Heart left ventricle (tissue), 16 donors: ENCODE measurements around the gene HIPK1. TPM values are rescaled to one million over a fixed set of nuclear protein-coding genes. Genes with fewer than 3 reads are reported as not detected.
"Not testable (repeated sequence)": the region's sequence is repeated elsewhere in the genome, so short reads cannot be mapped to it uniquely, and the experiment has no call there.

Experiments
- ATAC-seq, 4 donors: fragments of 200-7000 bp; cut with Tn5 transposase; one replicate each; pipeline ENCODE4 v1.9.1; 2020 to 2022; ENCODE audit warnings: moderate library complexity in 4 of 4, mild to moderate bottlenecking in 3 of 4, moderate number of reproducible peaks in 1 of 4
- DNase-seq, 5 donors: peaks; one replicate each; pipeline ENCODE4 v3.0.0-alpha.2; 2020
- H3K27ac ChIP-seq, 12 donors: fragments of 200-600 bp; sonication (generic) in 4 of 12; one replicate each; pipeline versions ENCODE4 v1.5.0 to v1.8.0; 2016 to 2022; ENCODE audit warnings: mild to moderate bottlenecking in 2 of 12
- H3K27me3 ChIP-seq, 9 donors: fragments of 200-600 bp; sonication (generic) in 2 of 9; one replicate each; pipeline versions ENCODE4 v1.5.1 to v1.8.0; 2016 to 2022; ENCODE audit warnings: mild to moderate bottlenecking in 3 of 9
- H3K36me3 ChIP-seq, 9 donors: fragments of 200-600 bp; sonication (generic) in 2 of 9; one replicate each; pipeline versions ENCODE4 v1.5.0 to v1.8.0; 2018 to 2022; ENCODE audit warnings: mild to moderate bottlenecking in 2 of 9
- H3K4me1 ChIP-seq, 12 donors: fragments of 200-600 bp; sonication (generic) in 4 of 12; one replicate each; pipeline versions ENCODE4 v1.5.0 to v1.8.0; 2016 to 2022; ENCODE audit warnings: mild to moderate bottlenecking in 3 of 12
- H3K4me3 ChIP-seq, 12 donors: fragments of 200-600 bp; sonication (generic) in 4 of 12; one replicate each; pipeline versions ENCODE4 v1.5.0 to v1.8.0; 2017 to 2022; ENCODE audit warnings: mild to moderate bottlenecking in 9 of 12, moderate library complexity in 4 of 12
- H3K9me3 ChIP-seq, 12 donors: fragments of 200-600 bp; sonication (generic) in 4 of 12; one replicate each; pipeline versions ENCODE4 v1.5.0 to v1.8.0; 2016 to 2022; ENCODE audit warnings: mild to moderate bottlenecking in 1 of 12
- CTCF ChIP-seq, 12 donors: fragments of 200-600 bp; sonication (generic) in 4 of 12; IDR thresholded peaks; one replicate each; pipeline versions ENCODE4 v1.5.0 to v1.8.0; 2018 to 2022; ENCODE audit warnings: antibody characterized with exemption in 12 of 12, mild to moderate bottlenecking in 5 of 12
- POLR2A ChIP-seq, 2 donors: fragments of 450-650 bp; IDR thresholded peaks; one replicate each; pipeline ENCODE4 v1.6.1; 2017; ENCODE audit warnings: antibody characterized with exemption in 2 of 2, mild to moderate bottlenecking in 2 of 2, moderate library complexity in 2 of 2
- WGBS, 4 donors: extraction: QIAGEN DNeasy Blood & Tissue Kit in 2 of 4; methylation state at CpG; one replicate each; pipeline versions ENCODE4 v1.1.5 to v1.1.7; 2013 to 2018; 5-methylcytosine and 5-hydroxymethylcytosine counted together
- intact Hi-C, 10 donors: fragments of 100-400 bp; cut with DNase I; formaldehyde crosslinking; loops; one replicate each; pipeline versions ENCODE4 v1.11.1 to v1.14.2; 2022
- polyA plus RNA-seq, 2 donors: library from polyadenylated mRNA; stranded (reverse); fragments of 200-250 nt; gene quantifications; one replicate each; pipeline ENCODE4 v1.2.3, GENCODE V29; 2013
- total RNA-seq, 9 donors: library from RNA; depleted of rRNA in 2 of 9; stranded (reverse); fragments of >200 nt in 2 of 9; fragmentation: NEBNext Ultra II Directional in 3 of 9; extraction: Animal tissue kit (Norgen Biotek cat#: 25700) in 3 of 9; gene quantifications; one replicate each; pipeline versions ENCODE4 v1.1.0 to v1.2.4, GENCODE V29; 2016 to 2023
- donor health status: ischemic (EF 13 %, LVEDD 7.1; RV severe dilation, severe dysfunction).
- donor health status: healthy with polysubstance abuse.
- donor health status: DM: no; HTN: yes; CAD: no.
- donor health status: DM: no; HTN: no; CAD: no.
- donor health status: ischemic (EF 25% LVEDD 6.9; RV normal size, moderate dysfunction).
- donor health status: ischemic (EF 25% LVEDD 5.7; RV mildly dilated, moderate dysfunction).
- donor health status: healthy.
- donor health status: DM: yes; HTN: yes; CAD: no.
- donor health status: ischemic (EF 35%, LVEDD 5.7; RV mildly dilated, moderate dysfunction).
- donor health status: nonischemic (EF 11% LVEDD 7.7; RV severe dilation, severe dysfunction).
- donor health status: DM: yes; HTN: yes; CAD: no.
- donor health status: PGD.
- donor health status: ischemic (EF 29% LVEDD 5.4; RV normal size, mild dysfunction).
- donor health status: nonischemic (EF 23%, LVEDD 6.1; RV moderate dilation, normal function).

HIPK1 gene
- total and polyA plus RNA-seq, 11 donors, result 7.0 to 102 (median 52.4) TPM

DNA sequence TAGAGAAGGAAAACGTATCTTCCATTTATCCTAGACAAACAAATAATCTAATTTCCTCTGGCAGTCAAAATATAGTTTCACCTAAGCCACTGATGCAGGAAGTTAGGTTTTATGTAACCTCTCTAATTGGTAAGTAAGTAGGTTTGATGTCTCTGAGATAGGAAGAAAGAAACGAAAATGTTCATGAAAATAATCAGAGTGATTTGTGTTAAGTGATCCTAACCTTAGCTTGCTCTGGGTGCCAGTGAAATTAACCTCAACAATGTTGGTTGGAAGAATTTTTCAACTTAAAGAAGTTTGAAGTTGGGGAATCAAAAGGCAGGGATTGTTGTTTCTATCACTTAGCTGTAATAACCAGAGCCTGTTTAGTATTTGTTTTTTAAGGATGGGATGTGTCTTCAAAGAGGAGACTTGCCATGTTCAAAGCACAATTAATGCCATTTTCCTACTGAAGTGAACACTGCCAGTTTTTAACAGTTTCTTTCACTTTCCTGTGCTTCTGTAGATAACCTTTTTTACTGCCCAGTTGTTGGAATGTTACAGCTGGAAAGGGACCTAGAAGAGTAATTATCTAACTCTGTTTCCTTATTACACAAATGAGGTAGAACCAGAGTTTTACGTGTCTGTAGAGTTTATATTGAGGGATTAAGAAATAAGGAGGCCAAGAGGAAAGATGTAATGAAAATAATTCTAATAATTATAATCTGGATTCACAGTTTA lies 18.4 kb downstream of the HIPK1 start:
- no peak for TF ChIP-seq POLR2A (IDR thresholded peaks at IDR 0.05)
- no peak for TF ChIP-seq CTCF (IDR thresholded peaks at IDR 0.05)
- H3K36me3 ChIP-seq, result peaks cover 0 to 22% (median 7%) of the 10 kb centered on the region in 9 donors
- peaks cover 0 to 8% (median 0%) of the 10 kb centered on the region in 12 donors for H3K9me3 ChIP-seq
- DNase-seq, result no peak
- H3K4me3 ChIP-seq, result peak overlapping the region in 1 of 12 donors; percentile 2
- peak in 1 of 4 donors; percentile 7 for ATAC-seq
- WGBS, 4 donors, result 25 to 37% (median 31%) methylated on average over 3 of the region's 3 CpGs
- peaks cover 0 to 51% (median 24%) of the 10 kb centered on the region in 12 donors for H3K4me1 ChIP-seq
- no peaks in the 10 kb centered on the region for H3K27me3 ChIP-seq
- intact Hi-C loops, result no loop called here
- peak overlapping the region in 7 of 12 donors; percentile 5 to 62 (median 37) for H3K27ac ChIP-seq

GRCh38 chr1:113948151-113948550 lies 19.0 kb downstream of the HIPK1 start:
- peak overlapping the region in 3 of 12 donors; percentile 5 to 62 (median 58) for H3K27ac ChIP-seq
- H3K4me1 ChIP-seq, result peaks cover 0 to 47% (median 24%) of the 10 kb centered on the region in 12 donors
- H3K27me3 ChIP-seq, DNase-seq, intact Hi-C loops, ATAC-seq, H3K4me3 ChIP-seq, H3K9me3 ChIP-seq: not testable (repeated sequence)
- peaks cover 0 to 26% (median 2%) of the 10 kb centered on the region in 9 donors for H3K36me3 ChIP-seq
- 80 to 88% (median 85%) methylated on average over 4 of the region's 4 CpGs for WGBS, 4 donors

- DNase-seq (no peak), ATAC-seq (no peak)
- Histone ChIP-seq H3K27me3 (no peaks in the 10 kb centered on the region), H3K4me1 (peaks cover 0 to 46% (median 24%) of the 10 kb centered on the region in 12 donors), H3K4me3 (no peak overlapping the region), H3K27ac (no peak overlapping the region), H3K9me3 (peaks cover 0 to 4% (median 0%) of the 10 kb centered on the region in 12 donors), H3K36me3 (peaks cover 0 to 26% (median 5%) of the 10 kb centered on the region in 9 donors)
- intact Hi-C loops, result no loop called here
- TF ChIP-seq POLR2A (IDR thresholded peaks at IDR 0.05) (no peak), CTCF (IDR thresholded peaks at IDR 0.05) (peak in 7 of 12 donors; percentile 7 to 45 (median 24))
- 89 to 96% (median 91%) methylated on average over 5 of the region's 5 CpGs for WGBS, 4 donors
Measured at GRCh38 chr1:113949007-113949406, 19.9 kb downstream of the HIPK1 start.

GRCh38 chr1:113950908-113951307 lies 21.8 kb downstream of the HIPK1 start:
- intact Hi-C loops, result no loop called here
- WGBS, 4 donors, result 95 to 99% (median 97%) methylated on average over 1 of the region's 1 CpG
- H3K27me3 ChIP-seq, result no peaks in the 10 kb centered on the region
- no peak for TF ChIP-seq CTCF (IDR thresholded peaks at IDR 0.05)
- TF ChIP-seq POLR2A (IDR thresholded peaks at IDR 0.05), result no peak
- no peak for ATAC-seq
- H3K36me3 ChIP-seq, result peaks cover 0 to 34% (median 24%) of the 10 kb centered on the region in 9 donors
- peaks cover 0 to 45% (median 23%) of the 10 kb centered on the region in 12 donors for H3K4me1 ChIP-seq
- H3K4me3 ChIP-seq, result no peak overlapping the region
- no peak overlapping the region for H3K27ac ChIP-seq
- no peak for DNase-seq
- no peaks in the 10 kb centered on the region for H3K9me3 ChIP-seq
